ENCODE results near the gene CYSTM1. TPM values are rescaled to one million over a fixed set of nuclear protein-coding genes. Genes with fewer than 3 reads are reported as not detected.

The CYSTM1 gene
- total RNA-seq, 1 experiment from 2014 or later, result 27.2 TPM

DNA sequence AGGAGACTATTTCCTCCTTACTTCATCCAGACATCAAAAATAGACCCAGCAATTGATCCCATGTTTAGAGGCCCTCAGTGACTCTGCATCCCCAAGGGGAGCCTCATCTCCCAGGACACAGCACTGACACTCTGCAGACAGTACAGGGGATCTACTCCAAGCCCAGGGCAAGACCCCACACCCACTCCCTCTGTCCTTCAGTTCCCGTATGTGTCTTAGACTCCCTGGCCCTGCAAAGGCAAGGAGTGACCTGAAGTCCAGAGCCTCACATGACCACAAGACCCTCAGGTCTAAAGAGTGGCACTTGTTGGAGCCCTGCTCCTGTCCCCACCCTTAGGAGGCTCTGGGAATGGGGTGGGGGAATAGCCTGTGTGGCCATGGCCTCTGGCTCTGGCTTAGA, 27.5 kb upstream of the CYSTM1 start:
- POLR2A ChIA-PET (ENCODE audit: unreplicated experiment), result no interaction called here
- CTCF ChIA-PET, result no interaction called here

DNA sequence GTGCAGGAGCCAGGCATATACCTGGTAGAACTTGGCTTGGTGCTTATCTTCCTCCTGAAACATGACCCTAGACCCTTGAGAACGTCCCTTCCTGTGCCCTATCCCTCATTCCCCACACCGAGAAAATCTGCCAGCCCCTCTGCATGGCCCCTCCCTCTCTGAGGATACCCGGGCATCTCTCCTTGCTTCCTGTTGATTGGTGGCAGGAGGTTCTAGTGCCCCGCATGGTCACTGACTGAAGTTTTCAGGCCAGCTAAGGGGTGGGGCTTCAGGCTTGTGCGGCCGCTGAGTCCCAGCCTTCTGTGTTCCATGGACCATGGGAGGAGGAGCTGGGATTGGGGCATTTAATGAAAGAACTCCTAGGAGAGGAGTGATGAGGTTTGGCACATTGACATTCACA, 26.5 kb upstream of the CYSTM1 start:
- ChIA-PET POLR2A (ENCODE audit: unreplicated experiment) (no interaction called here), CTCF (no interaction called here)
- Histone ChIP-seq H3K4me1 (replicated peaks; ENCODE audit: insufficient read depth) (no peaks in the 10 kb centered on the region), H3K4me2 (no peak overlapping the region), H3K9me3 (ENCODE audit: insufficient read depth, low read depth) (no peaks in the 10 kb centered on the region), H3K27ac (no peak overlapping the region), H3F3A (ENCODE audit: insufficient read depth, low read depth) (no peaks in the 10 kb centered on the region), H3K27me3 (ENCODE audit: insufficient read depth, low read depth) (no peaks in the 10 kb centered on the region), H3K36me3 (ENCODE audit: low read depth) (no peaks in the 10 kb centered on the region), H3K9me2 (ENCODE audit: insufficient read depth) (no peaks in the 10 kb centered on the region), H2AFZ (no peak overlapping the region), H3K4me3 (no peak overlapping the region), H4K20me1 (ENCODE audit: insufficient read depth) (no peaks in the 10 kb centered on the region; the same call in 1 of the 2 replicates), H3K79me2 (ENCODE audit: low read depth) (no peaks in the 10 kb centered on the region)
- intact Hi-C loops (cut with micrococcal nuclease; ENCODE audit: unreplicated experiment), result no loop called here
- DNase-seq, result no peak
- no peak for TF ChIP-seq EZH2 (IDR thresholded peaks at IDR 0.05; ENCODE audit: low read depth)
- TF ChIP-seq, protein P1, sequence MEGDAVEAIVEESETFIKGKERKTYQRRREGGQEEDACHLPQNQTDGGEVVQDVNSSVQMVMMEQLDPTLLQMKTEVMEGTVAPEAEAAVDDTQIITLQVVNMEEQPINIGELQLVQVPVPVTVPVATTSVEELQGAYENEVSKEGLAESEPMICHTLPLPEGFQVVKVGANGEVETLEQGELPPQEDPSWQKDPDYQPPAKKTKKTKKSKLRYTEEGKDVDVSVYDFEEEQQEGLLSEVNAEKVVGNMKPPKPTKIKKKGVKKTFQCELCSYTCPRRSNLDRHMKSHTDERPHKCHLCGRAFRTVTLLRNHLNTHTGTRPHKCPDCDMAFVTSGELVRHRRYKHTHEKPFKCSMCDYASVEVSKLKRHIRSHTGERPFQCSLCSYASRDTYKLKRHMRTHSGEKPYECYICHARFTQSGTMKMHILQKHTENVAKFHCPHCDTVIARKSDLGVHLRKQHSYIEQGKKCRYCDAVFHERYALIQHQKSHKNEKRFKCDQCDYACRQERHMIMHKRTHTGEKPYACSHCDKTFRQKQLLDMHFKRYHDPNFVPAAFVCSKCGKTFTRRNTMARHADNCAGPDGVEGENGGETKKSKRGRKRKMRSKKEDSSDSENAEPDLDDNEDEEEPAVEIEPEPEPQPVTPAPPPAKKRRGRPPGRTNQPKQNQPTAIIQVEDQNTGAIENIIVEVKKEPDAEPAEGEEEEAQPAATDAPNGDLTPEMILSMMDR (conservative IDR thresholded peaks at IDR 0.05), result no peak
- BruUV-seq (replicated peaks), result no TSS peak

More for the DNA sequence above, 27.5 kb upstream of the CYSTM1 start:
- no peaks in the 10 kb centered on the region; the same call in 1 of the 2 replicates for H4K20me1 ChIP-seq (ENCODE audit: insufficient read depth)
- no peaks in the 10 kb centered on the region for H3K9me2 ChIP-seq (ENCODE audit: insufficient read depth)
- no peak overlapping the region for H2AFZ ChIP-seq
- H3K4me2 ChIP-seq, result no peak overlapping the region
- no peak for DNase-seq
- no peak overlapping the region for H3K4me3 ChIP-seq
- H3K27me3 ChIP-seq (ENCODE audit: insufficient read depth, low read depth), result no peaks in the 10 kb centered on the region
- no peak for TF ChIP-seq EZH2 (IDR thresholded peaks at IDR 0.05; ENCODE audit: low read depth)
- TF ChIP-seq, protein P1 (conservative IDR thresholded peaks at IDR 0.05), result no peak
- no peak overlapping the region for H3K27ac ChIP-seq
- H3K79me2 ChIP-seq (ENCODE audit: low read depth), result no peaks in the 10 kb centered on the region
- H3K9me3 ChIP-seq (ENCODE audit: insufficient read depth, low read depth), result no peaks in the 10 kb centered on the region
- H3F3A ChIP-seq (ENCODE audit: insufficient read depth, low read depth), result no peaks in the 10 kb centered on the region
- H3K36me3 ChIP-seq (ENCODE audit: low read depth), result no peaks in the 10 kb centered on the region
- intact Hi-C loops (cut with micrococcal nuclease; ENCODE audit: unreplicated experiment), result no loop called here
- H3K4me1 ChIP-seq (replicated peaks; ENCODE audit: insufficient read depth), result no peaks in the 10 kb centered on the region
- no TSS peak for BruUV-seq (replicated peaks)

DNA sequence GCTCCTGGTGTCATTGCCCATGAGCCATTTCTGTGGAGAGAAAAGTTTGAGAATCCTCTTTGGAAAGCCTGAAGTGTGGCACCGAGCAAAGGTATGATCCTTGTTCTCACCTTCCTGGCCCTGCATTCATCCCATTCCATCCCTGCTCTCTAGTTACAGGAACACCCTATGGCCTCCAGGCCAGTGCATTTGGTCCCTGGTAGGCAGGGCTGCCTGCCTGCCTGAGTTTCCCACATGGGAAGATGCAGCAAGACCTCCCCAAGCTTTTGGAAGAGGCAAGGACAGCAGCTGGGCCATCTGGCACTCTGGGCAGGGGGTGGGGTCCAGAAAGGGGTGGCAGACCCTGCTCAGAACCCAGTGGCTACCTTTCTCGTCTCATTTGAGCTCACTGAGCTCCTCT, 24.8 kb upstream of the CYSTM1 start:
- Histone ChIP-seq H3K4me3 (no peak overlapping the region), H2AFZ (no peak overlapping the region), H3K4me1 (replicated peaks; ENCODE audit: insufficient read depth) (no peaks in the 10 kb centered on the region), H3K27me3 (ENCODE audit: insufficient read depth, low read depth) (no peaks in the 10 kb centered on the region), H3K36me3 (ENCODE audit: low read depth) (no peaks in the 10 kb centered on the region), H3K9me2 (ENCODE audit: insufficient read depth) (no peaks in the 10 kb centered on the region), H3K9me3 (ENCODE audit: insufficient read depth, low read depth) (no peaks in the 10 kb centered on the region), H3K27ac (no peak overlapping the region), H4K20me1 (ENCODE audit: insufficient read depth) (no peaks in the 10 kb centered on the region; the same call in 1 of the 2 replicates), H3K79me2 (ENCODE audit: low read depth) (no peaks in the 10 kb centered on the region), H3K4me2 (no peak overlapping the region), H3F3A (ENCODE audit: insufficient read depth, low read depth) (no peaks in the 10 kb centered on the region)
- ChIA-PET POLR2A (ENCODE audit: unreplicated experiment) (no interaction called here), CTCF (no interaction called here)
- intact Hi-C loops (cut with micrococcal nuclease; ENCODE audit: unreplicated experiment), result no loop called here
- no peak for DNase-seq
- TF ChIP-seq, protein P1 (conservative IDR thresholded peaks at IDR 0.05), result no peak
- no peak for TF ChIP-seq EZH2 (IDR thresholded peaks at IDR 0.05; ENCODE audit: low read depth)
- BruUV-seq (replicated peaks), result no TSS peak
